PC-9 (cell line): ENCODE results near the gene BOLA2B. TPM values are rescaled to one million over a fixed set of nuclear protein-coding genes. Genes with fewer than 3 reads are reported as not detected.

Experiments
- BruUV-seq: library from RNA; stranded (reverse); fragments of 400-500 nt; replicated peaks from 2 replicates; lab custom pipeline; 2021; lab: Mats Ljungman, UMichigan
- CTCF ChIA-PET: fragments of 300-600 bp; sonication (Branson Sonifier 250); formaldehyde crosslinking; loops from one replicate; lab custom pipeline; 2022; ENCODE audit warnings: antibody characterized with exemption; lab: Charles Lee
- POLR2A ChIA-PET: fragments of 300-600 bp; sonication (Branson Sonifier 250); formaldehyde crosslinking; loops from one replicate; lab custom pipeline; 2022; ENCODE audit warnings: antibody characterized with exemption; ENCODE audit not compliant: unreplicated experiment; lab: Charles Lee
- DNase-seq, 2 experiments: peaks; one replicate each; pipeline versions ENCODE4 v3.0.0 to v3.0.0-alpha.2; 2015 to 2022; ENCODE audit warnings: mixed read lengths in 1 of 2
- H2AFZ ChIP-seq: fragments of 200-600 bp; sonication (generic); 2 replicates; pipeline ENCODE4 v1.8.1; 2017; ENCODE audit warnings: antibody characterized with exemption
- H3F3A ChIP-seq: fragments of 200-600 bp; sonication (generic); 2 replicates; pipeline ENCODE4 v1.8.1; 2017; ENCODE audit warnings: antibody characterized with exemption, mild to moderate bottlenecking, low read depth; ENCODE audit not compliant: insufficient read depth
- H3K27ac ChIP-seq: fragments of 200-600 bp; sonication (generic); 2 replicates; pipeline ENCODE4 v1.6.1; 2016; ENCODE audit warnings: mixed run types
- H3K27me3 ChIP-seq: fragments of 200-600 bp; sonication (generic); 2 replicates; pipeline ENCODE4 v1.6.1; 2016; ENCODE audit warnings: low read depth, mixed run types; ENCODE audit not compliant: insufficient read depth
- H3K36me3 ChIP-seq: fragments of 200-600 bp; sonication (generic); 2 replicates; pipeline ENCODE4 v1.6.1; 2016; ENCODE audit warnings: low read depth, mixed run types
- H3K4me1 ChIP-seq: fragments of 200-600 bp; sonication (generic); replicated peaks from 2 replicates; pipeline ENCODE4 v1.6.1; 2016; ENCODE audit warnings: mixed run types; ENCODE audit not compliant: insufficient read depth
- H3K4me2 ChIP-seq: fragments of 200-600 bp; sonication (generic); 2 replicates; pipeline ENCODE4 v1.6.1; 2017; ENCODE audit warnings: mixed run types
- H3K4me3 ChIP-seq: fragments of 200-600 bp; sonication (generic); 2 replicates; pipeline ENCODE4 v1.6.1; 2016; ENCODE audit warnings: mixed run types
- H3K79me2 ChIP-seq: fragments of 200-600 bp; sonication (generic); 2 replicates; pipeline ENCODE4 v1.6.1; 2017; ENCODE audit warnings: low read depth, mixed run types
- H3K9me2 ChIP-seq: fragments of 200-600 bp; sonication (generic); 2 replicates; pipeline ENCODE4 v1.8.1; 2017; ENCODE audit warnings: mild to moderate bottlenecking; ENCODE audit not compliant: insufficient read depth
- H3K9me3 ChIP-seq: fragments of 200-600 bp; sonication (generic); 2 replicates; pipeline ENCODE4 v1.8.1; 2016; ENCODE audit warnings: low read depth; ENCODE audit not compliant: insufficient read depth
- H4K20me1 ChIP-seq: fragments of 200-600 bp; sonication (generic); 2 replicates; pipeline ENCODE4 v1.8.1; 2017; ENCODE audit not compliant: insufficient read depth
- EZH2 ChIP-seq: fragments of 200-600 bp; sonication (generic); IDR thresholded peaks from 2 replicates; pipeline ENCODE4 v1.8.0; 2017; ENCODE audit warnings: antibody characterized with exemption, low read depth
- intact Hi-C: fragments of 100-400 bp; cut with micrococcal nuclease; formaldehyde crosslinking; loops from one replicate; pipeline ENCODE4 v1.10.0; 2022; ENCODE audit not compliant: unreplicated experiment
- total RNA-seq: library from RNA; stranded (reverse); gene quantifications from 2 replicates; pipeline ENCODE4 v1.2.3, GENCODE V29; 2021
- TF ChIP-seq, protein P1 (sequence below): fragments of 200-600 bp; sonication (generic); conservative IDR thresholded peaks from 2 replicates; pipeline ENCODE4 v1.6.1; 2017; ENCODE audit warnings: mixed run types, antibody characterized with exemption, mild to moderate bottlenecking, moderate library complexity

BOLA2B gene
- total RNA-seq, 1 experiment from 2014 or later, result 258 TPM

DNA sequence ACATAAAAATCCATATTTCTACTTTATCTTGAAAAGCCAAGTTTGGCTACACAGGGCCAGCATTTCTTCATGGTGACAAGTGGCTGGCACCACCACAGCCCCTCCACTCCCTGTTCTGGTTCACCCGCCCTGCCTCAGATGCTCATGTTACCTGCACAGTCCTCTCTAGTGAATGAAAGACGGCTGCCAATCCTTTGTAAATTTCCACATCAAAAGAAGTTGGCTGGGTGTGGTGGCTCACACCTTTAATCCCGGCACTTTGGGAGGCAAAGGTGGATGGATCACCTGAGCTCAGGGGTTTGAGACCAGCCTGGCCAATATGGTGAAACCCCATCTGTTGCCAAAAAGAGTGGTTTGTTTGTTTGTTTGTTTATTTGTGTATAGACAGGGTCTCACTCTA is 29.9 kb downstream of the BOLA2B start:
- H3K4me1 ChIP-seq, result no peaks in the 10 kb centered on the region
- no peak overlapping the region for H3K27ac ChIP-seq
- H3K36me3 ChIP-seq, result no peaks in the 10 kb centered on the region
- H2AFZ ChIP-seq, result no peak overlapping the region
- ChIA-PET CTCF (no interaction called here), POLR2A (no interaction called here)
- no peaks in the 10 kb centered on the region for H3K79me2 ChIP-seq
- intact Hi-C loops, result no loop called here
- H3K27me3 ChIP-seq, result no peaks in the 10 kb centered on the region
- no peak overlapping the region for H3K4me3 ChIP-seq
- no TSS peak for BruUV-seq
- H3F3A ChIP-seq, result peaks cover 14% of the 10 kb centered on the region; the same call in 1 of the 2 replicates
- no peaks in the 10 kb centered on the region for H3K9me2 ChIP-seq
- no peaks in the 10 kb centered on the region for H4K20me1 ChIP-seq
- TF ChIP-seq, protein P1, sequence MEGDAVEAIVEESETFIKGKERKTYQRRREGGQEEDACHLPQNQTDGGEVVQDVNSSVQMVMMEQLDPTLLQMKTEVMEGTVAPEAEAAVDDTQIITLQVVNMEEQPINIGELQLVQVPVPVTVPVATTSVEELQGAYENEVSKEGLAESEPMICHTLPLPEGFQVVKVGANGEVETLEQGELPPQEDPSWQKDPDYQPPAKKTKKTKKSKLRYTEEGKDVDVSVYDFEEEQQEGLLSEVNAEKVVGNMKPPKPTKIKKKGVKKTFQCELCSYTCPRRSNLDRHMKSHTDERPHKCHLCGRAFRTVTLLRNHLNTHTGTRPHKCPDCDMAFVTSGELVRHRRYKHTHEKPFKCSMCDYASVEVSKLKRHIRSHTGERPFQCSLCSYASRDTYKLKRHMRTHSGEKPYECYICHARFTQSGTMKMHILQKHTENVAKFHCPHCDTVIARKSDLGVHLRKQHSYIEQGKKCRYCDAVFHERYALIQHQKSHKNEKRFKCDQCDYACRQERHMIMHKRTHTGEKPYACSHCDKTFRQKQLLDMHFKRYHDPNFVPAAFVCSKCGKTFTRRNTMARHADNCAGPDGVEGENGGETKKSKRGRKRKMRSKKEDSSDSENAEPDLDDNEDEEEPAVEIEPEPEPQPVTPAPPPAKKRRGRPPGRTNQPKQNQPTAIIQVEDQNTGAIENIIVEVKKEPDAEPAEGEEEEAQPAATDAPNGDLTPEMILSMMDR, result no peak
- no peak for TF ChIP-seq EZH2
- no peak for DNase-seq
- H3K4me2 ChIP-seq, result no peak overlapping the region
- no peaks in the 10 kb centered on the region for H3K9me3 ChIP-seq

DNA sequence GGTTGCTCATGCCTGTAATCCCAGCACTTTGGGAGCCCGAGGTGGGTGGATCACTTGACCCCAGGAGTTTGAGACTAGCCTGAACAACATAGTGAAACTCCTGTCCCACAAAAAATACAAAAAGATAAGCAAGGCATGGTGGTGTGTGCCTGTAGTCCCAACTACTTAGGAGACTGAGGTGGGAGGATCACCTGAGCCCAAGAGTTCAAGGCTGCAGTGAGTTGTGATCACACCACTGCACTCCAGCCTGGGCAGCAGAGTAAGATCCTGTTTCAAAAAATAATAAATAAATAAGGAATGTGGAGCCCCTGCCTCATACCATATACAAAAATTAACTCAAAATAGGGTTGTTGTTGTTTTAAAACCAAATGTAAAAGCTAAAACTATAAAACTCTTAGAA is 36.3 kb downstream of the BOLA2B start:
- no peak overlapping the region for H3K4me2 ChIP-seq
- no peaks in the 10 kb centered on the region for H3K79me2 ChIP-seq
- no peak overlapping the region for H2AFZ ChIP-seq
- H3K4me3 ChIP-seq, result no peak overlapping the region
- TF ChIP-seq EZH2, result no peak
- TF ChIP-seq, protein P1, result no peak
- H3K27ac ChIP-seq, result no peak overlapping the region
- H3K4me1 ChIP-seq, result no peaks in the 10 kb centered on the region
- intact Hi-C loops, result no loop called here
- no peaks in the 10 kb centered on the region for H4K20me1 ChIP-seq
- no peaks in the 10 kb centered on the region for H3K9me2 ChIP-seq
- H3K36me3 ChIP-seq, result no peaks in the 10 kb centered on the region
- H3K27me3 ChIP-seq, result no peaks in the 10 kb centered on the region
- DNase-seq, result no peak
- H3F3A ChIP-seq, result peaks cover 9% of the 10 kb centered on the region; the same call in 1 of the 2 replicates
- ChIA-PET CTCF (no interaction called here), POLR2A (interaction anchor here (0.6 kb wide), 1 partner anchor 197 kb away, joined by 6 read pairs; no protein-coding TSS in a partner anchor)
- no peaks in the 10 kb centered on the region for H3K9me3 ChIP-seq
- no TSS peak for BruUV-seq

DNA sequence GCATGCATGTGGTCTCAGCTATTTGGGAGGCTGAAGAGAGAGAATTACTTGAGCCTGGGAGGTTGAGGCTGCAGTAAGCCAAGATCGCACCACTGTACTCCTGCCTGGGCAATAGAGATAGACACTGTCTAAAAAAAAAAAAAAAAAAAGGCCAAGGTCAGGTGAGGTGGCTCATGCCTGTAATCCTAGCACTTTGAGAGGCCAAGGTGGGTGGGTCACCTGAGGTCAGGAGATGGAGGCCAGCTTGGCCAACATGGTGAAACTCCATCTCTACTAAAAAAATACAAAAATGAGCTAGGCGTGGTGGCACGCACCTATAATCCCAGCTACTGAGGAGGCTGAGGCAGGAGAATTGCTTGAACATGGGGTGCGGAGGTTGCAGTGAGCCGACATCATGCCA is 38.3 kb downstream of the BOLA2B start:
- no peaks in the 10 kb centered on the region for H3K79me2 ChIP-seq
- no peaks in the 10 kb centered on the region for H3K4me1 ChIP-seq
- no peaks in the 10 kb centered on the region for H3K9me2 ChIP-seq
- H3K4me2 ChIP-seq, result no peak overlapping the region
- no peaks in the 10 kb centered on the region for H3K36me3 ChIP-seq
- intact Hi-C loops, result no loop called here
- H2AFZ ChIP-seq, result no peak overlapping the region
- ChIA-PET POLR2A (no interaction called here), CTCF (no interaction called here)
- no peaks in the 10 kb centered on the region for H3K27me3 ChIP-seq
- TF ChIP-seq, protein P1, result no peak
- TF ChIP-seq EZH2, result no peak
- no peak overlapping the region for H3K4me3 ChIP-seq
- no peaks in the 10 kb centered on the region for H3K9me3 ChIP-seq
- no TSS peak for BruUV-seq
- H3F3A ChIP-seq, result peaks cover 9% of the 10 kb centered on the region; the same call in 1 of the 2 replicates
- H4K20me1 ChIP-seq, result no peaks in the 10 kb centered on the region
- no peak overlapping the region for H3K27ac ChIP-seq
- no peak for DNase-seq
